K562 (cell line): Measurements from ENCODE around the gene CFAP221. TPM values are rescaled to one million over a fixed set of nuclear protein-coding genes. Genes with fewer than 3 reads are reported as not detected.

Experiments used
- ATAC-seq: fragments of 200-7000 bp; cut with Tn5 transposase; 3 replicates; pipeline ENCODE4 v1.9.1; 2020; ENCODE audit warnings: moderate library complexity
- BruUV-seq: library from RNA; stranded (reverse); fragments of 400-500 nt; replicated peaks from 2 replicates; lab custom pipeline; 2021; lab: Mats Ljungman, UMichigan
- CTCF ChIA-PET: fragments of 300-600 bp; formaldehyde crosslinking; extraction: SDS; loops from one replicate; lab custom pipeline; 2021; ENCODE audit warnings: low intra/inter-chr PET ratio; lab: Yijun Ruan, JAX
- POLR2A ChIA-PET: fragments of 300-600, 350-650 bp; sonication (Branson Sonifier 250); formaldehyde crosslinking; extraction: SDS; loops from one replicate; lab custom pipeline; 2021; ENCODE audit warnings: antibody characterized with exemption, inconsistent platforms; lab: Yijun Ruan, JAX
- DNase-seq, 4 experiments: peaks; one replicate each; pipeline versions ENCODE4 v3.0.0 to v3.0.0-alpha.2; 2011 to 2018; ENCODE audit warnings: low spot score in 3 of 4, mixed read lengths in 3 of 4; ENCODE audit errors: extremely low read depth in 1 of 4
- FAIRE-seq: peaks from 2 replicates; lab custom pipeline; 2011; peaks lifted over from hg19 to GRCh38; lab: Jason Lieb, UNC
- H2AFZ ChIP-seq: 2 replicates; pipeline ENCODE4 v1.6.0; 2011; ENCODE audit warnings: low read depth, low read length, control low read depth, inconsistent platforms
- H3K27ac ChIP-seq: fragments of 200-600 bp; 3 replicates; pipeline ENCODE4 v1.8.0; 2011; ENCODE audit warnings: low read depth, mild to moderate bottlenecking, control low read depth, inconsistent platforms, low read length, moderate library complexity, mixed read lengths; ENCODE audit errors: extremely low read depth
- H3K27me3 ChIP-seq, 2 experiments: fragments of 300-600 bp in 1 of 2; 2 replicates in 1 of 2; 3 replicates in 1 of 2; pipeline versions ENCODE4 v1.6.0 to v1.8.0; 2011; ENCODE audit warnings: inconsistent platforms in 2 of 2, low read length in 2 of 2, mild to moderate bottlenecking in 1 of 2, mixed read lengths in 1 of 2, moderate library complexity in 1 of 2; ENCODE audit not compliant: control insufficient read depth in 2 of 2, insufficient read depth in 2 of 2
- H3K36me3 ChIP-seq: fragments of 300-600 bp; 3 replicates; pipeline ENCODE4 v1.8.0; 2011; ENCODE audit warnings: mild to moderate bottlenecking, low read length, inconsistent platforms; ENCODE audit not compliant: control insufficient read depth, insufficient read depth
- H3K4me1 ChIP-seq, 2 experiments: fragments of 200-600 bp in 1 of 2; replicated peaks in 1 of 2; 2 replicates in 1 of 2; 3 replicates in 1 of 2; pipeline versions ENCODE4 v1.5.1 to v1.8.0; 2011; ENCODE audit warnings: inconsistent platforms in 2 of 2, low read length in 2 of 2, mild to moderate bottlenecking in 1 of 2, mixed read lengths in 1 of 2, moderate library complexity in 1 of 2; ENCODE audit not compliant: control insufficient read depth in 2 of 2, insufficient read depth in 2 of 2
- H3K4me2 ChIP-seq: 2 replicates; pipeline ENCODE4 v1.6.1; 2011; ENCODE audit warnings: low read length, control low read depth, inconsistent platforms, mixed read lengths; ENCODE audit not compliant: insufficient read depth
- H3K4me3 ChIP-seq: fragments of 200-600 bp; sonication (generic), shearing (Covaris generic); 2 replicates; pipeline ENCODE4 v1.5.1; 2016; ENCODE audit warnings: control low read depth, inconsistent platforms
- H3K79me2 ChIP-seq: fragments of 200-600 bp; 3 replicates; pipeline ENCODE4 v1.8.0; 2011; ENCODE audit warnings: low read length, inconsistent platforms; ENCODE audit not compliant: control insufficient read depth, insufficient read depth
- H3K9ac ChIP-seq, 2 experiments: 2 replicates each; pipeline versions ENCODE4 v1.6.0 to v1.6.1; 2011; ENCODE audit warnings: low read depth in 2 of 2, low read length in 2 of 2, control low read depth in 1 of 2, inconsistent platforms in 1 of 2, mild to moderate bottlenecking in 1 of 2, mixed read lengths in 1 of 2; ENCODE audit not compliant: insufficient read depth in 1 of 2
- H3K9me1 ChIP-seq: one replicate; pipeline ENCODE4 v1.6.0; 2011; ENCODE audit warnings: inconsistent platforms, mild to moderate bottlenecking, low read length, moderate library complexity; ENCODE audit not compliant: control insufficient read depth, insufficient read depth
- H3K9me3 ChIP-seq: replicated peaks from 2 replicates; pipeline ENCODE4 v1.5.1; 2011; ENCODE audit warnings: low read depth, low read length, inconsistent platforms; ENCODE audit not compliant: control insufficient read depth, insufficient read depth
- H4K20me1 ChIP-seq: replicated peaks from 2 replicates; pipeline ENCODE4 v1.6.1; 2011; ENCODE audit warnings: low read length, inconsistent platforms, mixed read lengths; ENCODE audit not compliant: control insufficient read depth, insufficient read depth
- EP300 ChIP-seq: IDR thresholded peaks from 2 replicates; pipeline ENCODE4 v1.6.1; 2012; ENCODE audit warnings: low read length, improper control_type of control experiment
- FOXK2 ChIP-seq, 2 experiments: fragments of 450-650 bp; IDR thresholded peaks in 1 of 2; conservative IDR thresholded peaks in 1 of 2; 2 replicates each; pipeline ENCODE4 v1.6.1; 2016; ENCODE audit warnings: low read depth in 2 of 2, mild to moderate bottlenecking in 1 of 2
- FOXP1 ChIP-seq: sonication (generic); formaldehyde crosslinking; IDR thresholded peaks from 2 replicates; pipeline ENCODE4 v1.8.0; 2022; ENCODE audit warnings: mild to moderate bottlenecking, missing genetic modification reagents
- GATA2 ChIP-seq: sonication (generic); formaldehyde crosslinking; IDR thresholded peaks from 2 replicates; pipeline ENCODE4 v1.4.0; 2020; ENCODE audit warnings: mild to moderate bottlenecking, missing genetic modification reagents
- HCFC1 ChIP-seq: IDR thresholded peaks from 2 replicates; pipeline ENCODE4 v1.6.1; 2012; ENCODE audit warnings: low read depth, low read length, improper control_type of control experiment
- NBN ChIP-seq: fragments of 450-650 bp; IDR thresholded peaks from 2 replicates; pipeline ENCODE4 v1.6.1; 2016; ENCODE audit warnings: low read depth, mild to moderate bottlenecking
- SIN3B ChIP-seq: fragments of 450-650 bp; IDR thresholded peaks from 2 replicates; pipeline ENCODE4 v1.6.1; 2017; ENCODE audit warnings: low read depth, mild to moderate bottlenecking, moderate library complexity
- SNIP1 ChIP-seq: fragments of 450-650 bp; IDR thresholded peaks from 2 replicates; pipeline ENCODE4 v1.7.1; 2017; ENCODE audit warnings: low read depth, mild to moderate bottlenecking
- TCF7L2 ChIP-seq: fragments of 150-350 bp; IDR thresholded peaks from 2 replicates; pipeline ENCODE4 v1.6.1; 2016; ENCODE audit warnings: low read depth, mild to moderate bottlenecking, low read length, moderate library complexity
- TSC22D4 ChIP-seq: fragments of 450-650 bp; IDR thresholded peaks from 2 replicates; pipeline ENCODE4 v1.6.1; 2016; ENCODE audit warnings: missing genetic modification characterization, missing biosample characterization, control low read depth
- ZBTB17 ChIP-seq: fragments of 450-650 bp; formaldehyde crosslinking; IDR thresholded peaks from 2 replicates; pipeline ENCODE4 v1.4.0; 2020; ENCODE audit warnings: mild to moderate bottlenecking
- ZNF444 ChIP-seq: fragments of 250-450 bp; sonication (Bioruptor Pico); IDR thresholded peaks from 2 replicates; pipeline ENCODE4 v1.4.0; 2020; ENCODE audit warnings: mild to moderate bottlenecking, moderate library complexity
- WGBS: fragments of 100-300 bp; shearing (Covaris generic); methylation state at CpG from one replicate; pipeline ENCODE4 v1.1.6; 2016; ENCODE audit warnings: low coverage, mixed read lengths; ENCODE audit not compliant: insufficient coverage; ENCODE audit errors: missing lambda C conversion rate; 5-methylcytosine and 5-hydroxymethylcytosine counted together
- in situ Hi-C: fragments of 300-500 bp; cut with MboI; formaldehyde crosslinking; loops from 4 replicates; pipeline ENCODE4 v1.15.0; 2018; ENCODE audit warnings: inconsistent platforms, mixed read lengths
- intact Hi-C: fragments of 100-400 bp; cut with micrococcal nuclease; formaldehyde crosslinking; loops from 2 replicates; pipeline ENCODE4 v1.14.2; 2022
- polyA plus RNA-seq, 8 experiments: library from polyadenylated mRNA; depleted of rRNA in 4 of 8; stranded (reverse) in 5 of 8; unstranded in 3 of 8; fragments of >200 nt; fragmentation: Nextera tagmentation in 2 of 8; fragmentation: Illumina TruSeq in 1 of 8; extraction: Ambion mirVana in 2 of 8; extraction: Trizol in 1 of 8; gene quantifications; 2 replicates each; pipeline versions ENCODE4 v1.2.1 to v1.2.3, GENCODE V29; 2011 to 2014; ENCODE audit warnings: inconsistent platforms in 1 of 8, missing spikeins in 1 of 8
- total RNA-seq, 7 experiments: library from RNA; depleted of rRNA in 6 of 7; stranded (reverse); fragments of >200 nt in 6 of 7; fragmentation: Illumina TruSeq in 2 of 7; extraction: Trizol in 2 of 7; gene quantifications; 2 replicates each; pipeline versions ENCODE4 v1.2.1 to v1.2.3, GENCODE V29; 2011 to 2021; ENCODE audit warnings: low replicate concordance in 1 of 7
- TF ChIP-seq, protein P1 (sequence below): fragments of 250-450 bp; sonication (Bioruptor Pico); IDR thresholded peaks from 2 replicates; pipeline ENCODE4 v1.5.0; 2022; ENCODE audit warnings: mild to moderate bottlenecking
- TF ChIP-seq, protein P2 (sequence below), 2 experiments: IDR thresholded peaks; 2 replicates each; pipeline ENCODE4 v1.6.1; 2011; ENCODE audit warnings: borderline replicate concordance in 1 of 2, control low read depth in 1 of 2, low read depth in 1 of 2, low read length in 1 of 2, mild to moderate bottlenecking in 1 of 2, mixed read lengths in 1 of 2, moderate library complexity in 1 of 2; ENCODE audit not compliant: insufficient read depth in 1 of 2, insufficient read length in 1 of 2, poor library complexity in 1 of 2, severe bottlenecking in 1 of 2; ENCODE audit errors: extremely low read depth in 1 of 2
- TF ChIP-seq, protein P3 (sequence below): fragments of 450-650 bp; formaldehyde crosslinking; conservative IDR thresholded peaks from 2 replicates; pipeline ENCODE4 v1.4.0; 2022; ENCODE audit warnings: mild to moderate bottlenecking, missing genetic modification characterization
- TF ChIP-seq, protein P4 (sequence below): fragments of 250-450 bp; sonication (Bioruptor Pico); IDR thresholded peaks from 2 replicates; pipeline ENCODE4 v1.8.0; 2021; ENCODE audit warnings: mild to moderate bottlenecking, moderate library complexity

The CFAP221 gene
- total and polyA plus RNA-seq, 9 of the 15 experiments (the other 6 are each of a cell fraction or from before 2014, with no cell fraction given): 0.09 to 1.4 (median 0.65) TPM

DNA sequence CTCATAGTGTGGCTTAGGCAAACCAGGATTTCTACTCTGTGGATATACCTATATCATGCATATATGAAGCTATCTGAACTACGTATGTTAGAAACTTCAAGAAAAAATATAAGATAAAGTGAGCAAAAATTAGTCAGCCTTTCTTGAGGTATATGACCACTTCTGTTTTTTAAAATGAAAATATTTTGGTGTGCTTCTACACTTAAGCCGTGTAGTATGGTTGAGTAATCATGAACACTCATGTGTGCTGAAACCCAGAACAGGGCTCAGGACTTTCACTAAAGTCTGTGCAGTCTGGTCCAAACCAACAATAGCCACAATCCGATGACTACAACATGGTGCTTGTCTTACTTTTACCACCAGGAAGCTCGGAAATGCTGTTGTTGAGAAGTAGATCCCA lies 85.9 kb downstream of the CFAP221 start (continued):
- TF ChIP-seq, protein P1, sequence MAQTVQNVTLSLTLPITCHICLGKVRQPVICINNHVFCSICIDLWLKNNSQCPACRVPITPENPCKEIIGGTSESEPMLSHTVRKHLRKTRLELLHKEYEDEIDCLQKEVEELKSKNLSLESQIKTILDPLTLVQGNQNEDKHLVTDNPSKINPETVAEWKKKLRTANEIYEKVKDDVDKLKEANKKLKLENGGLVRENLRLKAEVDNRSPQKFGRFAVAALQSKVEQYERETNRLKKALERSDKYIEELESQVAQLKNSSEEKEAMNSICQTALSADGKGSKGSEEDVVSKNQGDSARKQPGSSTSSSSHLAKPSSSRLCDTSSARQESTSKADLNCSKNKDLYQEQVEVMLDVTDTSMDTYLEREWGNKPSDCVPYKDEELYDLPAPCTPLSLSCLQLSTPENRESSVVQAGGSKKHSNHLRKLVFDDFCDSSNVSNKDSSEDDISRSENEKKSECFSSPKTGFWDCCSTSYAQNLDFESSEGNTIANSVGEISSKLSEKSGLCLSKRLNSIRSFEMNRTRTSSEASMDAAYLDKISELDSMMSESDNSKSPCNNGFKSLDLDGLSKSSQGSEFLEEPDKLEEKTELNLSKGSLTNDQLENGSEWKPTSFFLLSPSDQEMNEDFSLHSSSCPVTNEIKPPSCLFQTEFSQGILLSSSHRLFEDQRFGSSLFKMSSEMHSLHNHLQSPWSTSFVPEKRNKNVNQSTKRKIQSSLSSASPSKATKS: no peak
- no peak for TF ChIP-seq ZNF444 (CRISPR knock-in tag)
- no peak for TF ChIP-seq FOXP1 (CRISPR knock-in tag)

DNA sequence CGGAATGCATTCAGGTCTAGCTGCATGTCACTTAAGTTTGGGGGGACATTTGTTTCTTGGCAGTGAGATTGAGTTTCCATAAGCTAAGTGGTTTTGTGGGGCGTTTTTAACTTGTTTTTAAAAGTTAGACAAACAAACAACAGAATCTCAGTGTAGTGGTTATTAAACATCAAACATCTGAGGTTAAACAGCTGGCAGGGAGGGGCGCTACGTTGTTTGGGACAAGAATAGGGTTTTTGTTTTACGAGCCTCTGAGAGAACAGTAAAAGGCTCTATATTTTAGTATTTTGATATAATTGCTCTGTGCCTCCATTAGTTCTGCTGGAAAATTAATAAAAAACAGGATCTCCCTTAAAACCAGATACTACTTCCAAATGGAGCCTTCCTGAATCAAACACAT lies 93.1 kb downstream of the CFAP221 start:
- intact Hi-C loops (no loop called here), in situ Hi-C loops (no loop called here)
- DNase-seq: no peak
- peaks cover 29 to 40% of the 10 kb centered on the region in 2 experiments; a peak in 3 of 5 replicates for H3K27me3 ChIP-seq
- no peak overlapping the region for H3K4me3 ChIP-seq
- FAIRE-seq: no peak
- no peak overlapping the region for H3K27ac ChIP-seq
- no peaks in the 10 kb centered on the region for H3K9me1 ChIP-seq
- no peaks in the 10 kb centered on the region; the same call in 1 of the 2 replicates for H4K20me1 ChIP-seq
- no peak overlapping the region for H2AFZ ChIP-seq
- H3K9ac ChIP-seq: no peak overlapping the region
- no peak overlapping the region for H3K4me2 ChIP-seq
- H3K9me3 ChIP-seq: no peaks in the 10 kb centered on the region
- WGBS: 0% methylated on average over 5 of the region's 5 CpGs
- no peaks in the 10 kb centered on the region for H3K79me2 ChIP-seq
- peaks cover 0 to 3% of the 10 kb centered on the region in 2 experiments; a peak in 2 of 5 replicates for H3K4me1 ChIP-seq
- no peak for ATAC-seq
- POLR2A ChIA-PET: interaction anchor here (0.6 kb wide), 1 partner anchor 542 kb away, joined by 3 read pairs; no protein-coding TSS in a partner anchor
- H3K36me3 ChIP-seq: no peaks in the 10 kb centered on the region
- BruUV-seq: no TSS peak
- CTCF ChIA-PET: no interaction called here
- no peak for TF ChIP-seq TCF7L2
- no peak for TF ChIP-seq FOXK2 (conservative IDR thresholded peaks at IDR 0.05 in 1 of 2, IDR thresholded peaks at IDR 0.05 in 1 of 2; ENCODE audit: low read depth in 2 of 2)
- TF ChIP-seq, protein P2, sequence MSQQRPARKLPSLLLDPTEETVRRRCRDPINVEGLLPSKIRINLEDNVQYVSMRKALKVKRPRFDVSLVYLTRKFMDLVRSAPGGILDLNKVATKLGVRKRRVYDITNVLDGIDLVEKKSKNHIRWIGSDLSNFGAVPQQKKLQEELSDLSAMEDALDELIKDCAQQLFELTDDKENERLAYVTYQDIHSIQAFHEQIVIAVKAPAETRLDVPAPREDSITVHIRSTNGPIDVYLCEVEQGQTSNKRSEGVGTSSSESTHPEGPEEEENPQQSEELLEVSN (IDR thresholded peaks at IDR 0.05; ENCODE audit: borderline replicate concordance in 1 of 2, extremely low read depth in 1 of 2, insufficient read depth in 1 of 2, insufficient read length in 1 of 2, low read depth in 1 of 2, low read length in 1 of 2, poor library complexity in 1 of 2, severe bottlenecking in 1 of 2): no peak
- TF ChIP-seq, protein P3, sequence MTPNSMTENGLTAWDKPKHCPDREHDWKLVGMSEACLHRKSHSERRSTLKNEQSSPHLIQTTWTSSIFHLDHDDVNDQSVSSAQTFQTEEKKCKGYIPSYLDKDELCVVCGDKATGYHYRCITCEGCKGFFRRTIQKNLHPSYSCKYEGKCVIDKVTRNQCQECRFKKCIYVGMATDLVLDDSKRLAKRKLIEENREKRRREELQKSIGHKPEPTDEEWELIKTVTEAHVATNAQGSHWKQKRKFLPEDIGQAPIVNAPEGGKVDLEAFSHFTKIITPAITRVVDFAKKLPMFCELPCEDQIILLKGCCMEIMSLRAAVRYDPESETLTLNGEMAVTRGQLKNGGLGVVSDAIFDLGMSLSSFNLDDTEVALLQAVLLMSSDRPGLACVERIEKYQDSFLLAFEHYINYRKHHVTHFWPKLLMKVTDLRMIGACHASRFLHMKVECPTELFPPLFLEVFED (CRISPR knock-in tag): no peak
- TF ChIP-seq, protein P4, sequence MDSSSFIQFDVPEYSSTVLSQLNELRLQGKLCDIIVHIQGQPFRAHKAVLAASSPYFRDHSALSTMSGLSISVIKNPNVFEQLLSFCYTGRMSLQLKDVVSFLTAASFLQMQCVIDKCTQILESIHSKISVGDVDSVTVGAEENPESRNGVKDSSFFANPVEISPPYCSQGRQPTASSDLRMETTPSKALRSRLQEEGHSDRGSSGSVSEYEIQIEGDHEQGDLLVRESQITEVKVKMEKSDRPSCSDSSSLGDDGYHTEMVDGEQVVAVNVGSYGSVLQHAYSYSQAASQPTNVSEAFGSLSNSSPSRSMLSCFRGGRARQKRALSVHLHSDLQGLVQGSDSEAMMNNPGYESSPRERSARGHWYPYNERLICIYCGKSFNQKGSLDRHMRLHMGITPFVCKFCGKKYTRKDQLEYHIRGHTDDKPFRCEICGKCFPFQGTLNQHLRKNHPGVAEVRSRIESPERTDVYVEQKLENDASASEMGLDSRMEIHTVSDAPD (CRISPR knock-in tag): no peak
- TF ChIP-seq NBN: no peak
- TF ChIP-seq HCFC1: no peak
- TF ChIP-seq ZBTB17 (CRISPR knock-in tag): no peak
- no peak for TF ChIP-seq EP300
- no peak for TF ChIP-seq GATA2
- no peak for TF ChIP-seq SNIP1
- no peak for TF ChIP-seq SIN3B
- no peak for TF ChIP-seq TSC22D4 (tag)
